Astrocyte (in vitro differentiated cells and primary cell): ENCODE results near the gene SEMA7A.

Source experiments
- EZH2 ChIP-seq: IDR thresholded peaks from 2 replicates; pipeline ENCODE4 v1.6.1; 2012; ENCODE audit warnings: mild to moderate bottlenecking, low read length, inconsistent platforms; ENCODE audit not compliant: insufficient read depth
- TF ChIP-seq, protein P1 (sequence below): IDR thresholded peaks from 2 replicates; pipeline ENCODE4 v1.5.1; 2011; ENCODE audit warnings: low read depth, mild to moderate bottlenecking, inconsistent platforms, low read length, moderate library complexity; ENCODE audit not compliant: insufficient read depth

DNA sequence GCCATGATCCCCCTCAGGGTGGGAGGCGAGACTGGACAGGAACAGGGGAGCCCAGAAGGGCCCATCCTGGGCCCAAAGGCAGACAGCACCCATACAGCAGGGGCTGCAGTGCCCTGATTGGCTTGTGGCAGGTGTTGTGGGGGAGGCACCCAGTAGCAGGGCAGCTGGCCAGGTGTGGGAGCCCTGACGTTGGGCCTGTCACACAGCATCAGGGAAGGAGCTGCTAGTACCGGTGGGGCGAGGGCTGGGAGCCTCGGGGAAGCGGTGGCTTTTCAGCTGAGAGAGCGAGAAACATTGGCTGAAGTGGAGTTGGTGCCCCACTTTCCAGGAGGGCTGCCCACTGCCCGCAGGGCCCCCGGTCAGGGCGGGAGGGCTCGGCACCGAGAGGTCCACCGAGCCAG, 46.6 kb downstream of the SEMA7A start:
- TF ChIP-seq, protein P1, sequence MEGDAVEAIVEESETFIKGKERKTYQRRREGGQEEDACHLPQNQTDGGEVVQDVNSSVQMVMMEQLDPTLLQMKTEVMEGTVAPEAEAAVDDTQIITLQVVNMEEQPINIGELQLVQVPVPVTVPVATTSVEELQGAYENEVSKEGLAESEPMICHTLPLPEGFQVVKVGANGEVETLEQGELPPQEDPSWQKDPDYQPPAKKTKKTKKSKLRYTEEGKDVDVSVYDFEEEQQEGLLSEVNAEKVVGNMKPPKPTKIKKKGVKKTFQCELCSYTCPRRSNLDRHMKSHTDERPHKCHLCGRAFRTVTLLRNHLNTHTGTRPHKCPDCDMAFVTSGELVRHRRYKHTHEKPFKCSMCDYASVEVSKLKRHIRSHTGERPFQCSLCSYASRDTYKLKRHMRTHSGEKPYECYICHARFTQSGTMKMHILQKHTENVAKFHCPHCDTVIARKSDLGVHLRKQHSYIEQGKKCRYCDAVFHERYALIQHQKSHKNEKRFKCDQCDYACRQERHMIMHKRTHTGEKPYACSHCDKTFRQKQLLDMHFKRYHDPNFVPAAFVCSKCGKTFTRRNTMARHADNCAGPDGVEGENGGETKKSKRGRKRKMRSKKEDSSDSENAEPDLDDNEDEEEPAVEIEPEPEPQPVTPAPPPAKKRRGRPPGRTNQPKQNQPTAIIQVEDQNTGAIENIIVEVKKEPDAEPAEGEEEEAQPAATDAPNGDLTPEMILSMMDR = no peak
- no peak for TF ChIP-seq EZH2
